Spleen (tissue), 7 donors: ENCODE measurements around the gene GRM8.

Experiments
- CTCF ChIP-seq, 11 experiments: fragments of 200-600 bp in 7 of 11; fragments of 450-650 bp in 4 of 11; sonication (generic) in 4 of 11; IDR thresholded peaks in 8 of 11; conservative IDR thresholded peaks in 3 of 11; 1 replicate in 7 of 11; 2 replicates in 4 of 11; pipeline versions ENCODE4 v1.4.0 to v1.8.0; 2016 to 2021; ENCODE audit warnings: antibody characterized with exemption in 11 of 11, inconsistent platforms in 4 of 11, mild to moderate bottlenecking in 1 of 11
- POLR2A ChIP-seq, 3 donors: fragments of 450-650 bp; IDR thresholded peaks; one replicate each; pipeline ENCODE4 v1.5.1; 2017; ENCODE audit warnings: antibody characterized with exemption in 3 of 3, mild to moderate bottlenecking in 1 of 3
- donor health status: DM: no; HTN: no; CAD: no; lungs with moderate emphysema.
- donor health status: DM: no; HTN: no; CAD: no.
- donor health status: DM: no; HTN: no; CAD: no.

- TF ChIP-seq CTCF (IDR thresholded peaks at IDR 0.05 in 8 of 11, conservative IDR thresholded peaks at IDR 0.05 in 3 of 11), result no peak
- no peak for TF ChIP-seq POLR2A (IDR thresholded peaks at IDR 0.05)
Observed at GRCh38 chr7:127000725-127001124, 252.0 kb downstream of the GRM8 start.
